Posterior vena cava (tissue), 2 donors: ENCODE results near the gene DEPDC5. TPM values are rescaled to one million over a fixed set of nuclear protein-coding genes. Genes with fewer than 3 reads are reported as not detected.
"Not testable (repeated sequence)": the region's sequence is repeated elsewhere in the genome, so short reads cannot be mapped to it uniquely, and the experiment has no call there.

Source experiments
- DNase-seq: peaks from one replicate; pipeline ENCODE4 v3.0.0-alpha.2; 2020; ENCODE audit warnings: low spot score
- intact Hi-C, 2 donors: fragments of 100-400 bp; cut with DNase I; formaldehyde crosslinking; loops; one replicate each; pipeline versions ENCODE4 v1.14.1 to v1.14.2; 2022 to 2023
- total RNA-seq, 2 donors: library from RNA; stranded (reverse); fragmentation: NEBNext Ultra II Directional; extraction: Animal tissue kit (Norgen Biotek cat#: 25700); gene quantifications; one replicate each; pipeline ENCODE4 v1.2.1, GENCODE V29; 2021
- donor health status: DM: yes; HTN: yes; CAD: no.
- donor health status: DM: yes; HTN: yes; CAD: no.

Gene DEPDC5
- total RNA-seq, 2 donors from 2014 or later, result 20.2 to 25.4 TPM

DNA sequence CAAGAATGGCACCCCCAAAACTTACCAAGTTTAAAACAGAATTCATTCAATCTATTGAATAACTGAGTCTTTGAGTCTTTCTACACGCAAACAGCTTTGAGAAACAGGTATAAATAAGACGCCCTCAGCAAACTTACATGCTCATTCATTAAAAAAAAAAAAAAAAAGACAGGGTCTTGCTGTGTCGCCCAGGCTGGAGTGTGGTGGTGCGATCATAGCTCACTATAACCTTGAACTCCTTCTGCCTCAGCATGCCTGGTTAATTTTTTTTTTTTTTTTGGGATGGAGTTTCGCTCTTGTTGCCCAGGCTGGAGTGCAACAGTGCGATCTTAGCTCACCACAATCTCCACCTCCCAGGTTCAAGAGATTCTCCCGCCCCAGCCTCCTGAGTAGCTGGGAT lies 9.9 kb upstream of the DEPDC5 start:
- no peak for DNase-seq
- intact Hi-C loops, result no loop called here

DNA sequence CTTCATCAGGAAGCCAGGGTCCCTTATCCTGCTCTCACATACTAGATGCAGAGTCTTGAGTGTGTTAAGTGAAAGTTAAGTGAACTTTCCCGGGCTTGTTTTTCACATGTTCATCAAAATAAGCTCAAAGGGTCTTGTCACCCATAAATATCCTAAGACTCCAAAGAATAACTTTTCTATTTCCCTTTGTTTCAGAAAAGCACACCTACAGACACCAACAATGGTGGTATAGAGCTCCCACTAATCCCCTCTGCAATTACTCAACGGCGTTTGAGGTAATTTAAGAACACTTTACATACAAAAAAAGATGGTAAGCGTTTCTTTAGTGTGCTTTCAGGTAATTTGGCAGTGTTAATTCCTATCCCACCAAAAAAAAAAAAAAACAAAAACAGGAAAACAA lies 6.4 kb upstream of the DEPDC5 start:
- intact Hi-C loops, result no loop called here
- no peak for DNase-seq

DNA sequence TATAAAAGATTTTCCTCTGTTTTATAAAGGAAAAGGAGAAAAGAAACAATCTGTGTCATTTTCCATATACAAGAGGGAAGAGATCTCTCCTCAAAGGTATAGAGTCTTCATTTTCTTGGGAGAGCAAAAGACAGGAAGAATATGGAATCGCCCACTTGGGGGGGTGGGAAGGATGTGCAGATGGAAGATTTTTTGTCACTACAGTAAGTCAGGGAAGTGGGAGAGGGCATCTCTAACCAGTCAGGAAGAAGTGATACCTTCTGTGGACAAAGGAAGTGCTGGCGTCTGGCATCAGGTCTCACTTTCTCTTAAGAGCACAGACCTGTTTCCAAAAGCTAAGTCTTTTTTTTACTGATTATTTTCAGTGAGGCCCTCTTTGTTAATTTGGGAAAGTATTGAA lies 5.3 kb upstream of the DEPDC5 start:
- DNase-seq, result no peak
- intact Hi-C loops, result no loop called here

DNA sequence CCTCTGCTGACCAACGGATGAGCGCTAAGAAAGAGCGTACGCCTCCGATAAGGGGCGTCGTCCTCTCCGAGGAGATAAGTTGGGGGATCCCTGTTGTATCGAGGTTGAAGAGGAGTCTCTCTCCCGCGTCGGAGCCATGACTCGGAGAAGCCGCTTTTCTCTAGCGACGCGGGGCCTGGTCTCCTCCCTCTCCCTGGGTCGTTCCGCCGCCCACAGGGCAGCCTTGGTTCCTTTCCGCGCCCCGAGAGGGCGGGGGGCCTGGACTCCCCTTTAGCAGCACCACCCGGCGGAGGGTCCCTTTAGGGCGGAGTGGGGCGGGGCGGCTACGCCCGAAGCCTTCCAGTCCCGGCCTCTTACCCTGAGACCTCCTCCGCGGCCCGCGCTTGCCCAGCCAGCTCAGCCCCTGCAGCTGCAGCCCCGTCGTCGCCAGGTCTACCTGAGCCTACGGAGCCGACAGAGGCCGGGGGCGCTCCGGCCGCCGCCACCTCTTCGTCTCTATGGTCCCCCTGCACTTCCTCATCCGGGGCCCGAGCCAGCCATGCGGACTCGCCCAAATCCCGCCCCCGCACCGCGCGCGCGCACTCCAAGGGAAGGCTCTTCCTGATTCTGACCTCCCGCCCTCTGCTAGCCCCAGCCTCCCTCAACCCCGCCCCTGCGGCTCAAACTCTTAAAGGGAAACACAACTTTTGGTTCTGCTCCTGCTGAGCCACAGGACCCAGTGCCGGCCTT lies 4.0 kb upstream of the DEPDC5 start, which contains the start of gene PRR14L:
PRR14L (minus strand) TSS at position 497 of the 729 bp plus-strand sequence. CDS start 11,272 bp downstream, outside the sequence.
- intact Hi-C loops, result no loop called here
- peak; percentile 99 for DNase-seq

DNA sequence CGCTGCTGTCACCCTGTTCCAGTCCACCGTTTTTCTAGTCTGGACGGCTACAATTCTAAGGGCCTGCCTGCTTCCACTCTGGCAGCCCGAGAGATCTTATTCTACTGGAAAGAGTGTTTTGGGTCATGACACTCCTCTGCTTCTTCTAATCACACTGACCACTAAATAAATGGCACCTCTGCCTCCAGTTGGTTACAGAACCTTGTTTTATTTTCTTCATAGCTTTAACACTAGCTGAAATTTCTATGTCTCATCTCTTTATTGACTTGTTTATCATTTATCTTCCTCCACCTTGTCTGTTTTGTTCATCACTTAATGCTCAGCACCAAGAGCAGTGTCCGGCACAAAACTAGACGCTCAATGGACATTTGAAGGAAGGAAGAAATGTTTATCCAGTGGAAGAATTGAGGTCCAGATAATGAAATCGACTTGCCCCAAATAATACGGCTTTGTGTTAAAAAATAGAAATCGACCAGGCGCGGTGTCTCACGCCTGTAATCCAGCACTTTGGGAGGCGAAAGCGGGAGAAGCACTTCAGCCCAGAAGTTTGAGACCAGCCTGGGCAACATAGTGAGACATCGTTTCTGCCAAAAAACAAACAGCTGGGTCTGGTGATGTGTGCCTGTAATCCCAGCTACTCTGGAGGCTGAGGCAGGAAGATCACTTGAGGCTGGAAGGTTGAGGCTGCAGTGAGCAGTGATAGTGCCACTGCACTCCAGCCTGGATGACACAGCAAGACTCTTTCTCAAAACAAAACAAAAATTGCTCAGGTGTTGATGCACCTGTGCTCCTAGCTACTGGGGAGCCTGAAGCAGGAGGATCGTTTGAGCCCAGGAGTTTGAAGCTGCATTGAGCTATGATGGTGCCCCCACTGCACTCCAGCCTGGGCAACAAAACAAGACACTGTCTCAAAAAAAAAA lies 3.2 kb upstream of the DEPDC5 start:
- DNase-seq, result no peak
- intact Hi-C loops, result no loop called here

DNA sequence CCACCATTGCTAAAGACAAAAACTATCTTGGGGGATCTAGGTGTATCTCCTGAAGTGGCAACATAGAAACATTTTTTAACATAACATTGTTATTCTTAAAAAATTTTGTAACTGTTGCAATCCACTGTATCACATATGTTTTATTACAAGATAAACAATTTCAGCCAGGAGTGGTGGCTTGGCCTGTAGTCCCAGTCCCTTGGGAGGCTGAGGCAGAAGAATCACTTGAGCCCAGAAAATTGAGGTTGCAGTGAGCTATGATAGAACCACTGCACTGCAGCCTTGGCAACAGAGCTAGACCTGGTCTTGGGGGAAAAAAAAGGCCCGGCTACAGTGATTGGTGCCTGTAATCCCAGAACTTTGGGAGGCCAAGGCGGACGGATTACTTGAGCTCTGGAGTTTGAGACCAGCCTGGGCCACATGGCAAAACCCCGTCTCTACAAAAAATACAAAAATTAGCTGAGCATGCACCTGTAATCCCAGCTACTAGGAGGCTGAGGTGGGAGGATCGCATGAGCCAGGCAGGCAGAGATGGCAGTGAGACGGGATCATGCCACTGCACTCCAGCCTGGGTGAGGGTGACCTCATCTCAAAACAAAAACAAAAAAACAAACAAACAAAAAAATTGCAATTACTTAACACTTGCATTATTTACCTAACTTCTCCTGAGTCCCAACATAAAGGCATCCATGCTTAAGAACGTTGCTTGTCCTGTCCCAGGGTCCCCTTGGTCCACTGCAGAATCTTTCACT lies 1.5 kb upstream of the DEPDC5 start:
- intact Hi-C loops, result no loop called here
- no peak for DNase-seq

DNA sequence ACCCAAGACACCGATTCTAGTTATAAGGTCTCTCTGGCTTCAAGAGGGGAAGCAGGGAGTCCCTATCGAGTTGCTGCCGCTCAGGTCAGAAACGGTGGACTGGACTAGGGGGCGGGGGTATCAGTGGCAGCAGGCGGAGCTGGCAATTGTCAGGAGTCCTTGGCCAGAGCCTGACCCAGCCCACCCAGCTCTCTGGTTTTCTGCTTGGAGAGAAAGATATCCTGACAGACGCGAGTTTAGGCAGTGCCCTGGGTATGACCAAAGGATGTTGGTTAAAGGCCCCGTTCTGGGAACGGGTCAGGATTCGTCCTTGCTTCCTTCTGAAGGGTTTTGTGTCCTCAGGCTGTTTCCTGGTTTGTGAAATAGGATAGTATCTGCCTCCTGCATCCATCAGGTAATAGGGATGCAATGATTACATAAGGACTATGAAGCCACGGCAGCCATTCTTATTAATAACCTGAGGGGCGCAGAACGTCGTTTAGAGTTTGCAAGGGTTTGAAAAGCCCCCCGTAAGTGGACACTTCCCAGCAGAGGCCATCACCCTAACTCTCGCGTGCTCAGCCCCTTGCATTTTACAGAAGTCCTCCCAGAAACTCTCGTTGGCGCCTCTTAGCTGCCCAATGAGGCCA lies 700 bp upstream of the DEPDC5 start:
- intact Hi-C loops, result no loop called here
- no peak for DNase-seq

DNA sequence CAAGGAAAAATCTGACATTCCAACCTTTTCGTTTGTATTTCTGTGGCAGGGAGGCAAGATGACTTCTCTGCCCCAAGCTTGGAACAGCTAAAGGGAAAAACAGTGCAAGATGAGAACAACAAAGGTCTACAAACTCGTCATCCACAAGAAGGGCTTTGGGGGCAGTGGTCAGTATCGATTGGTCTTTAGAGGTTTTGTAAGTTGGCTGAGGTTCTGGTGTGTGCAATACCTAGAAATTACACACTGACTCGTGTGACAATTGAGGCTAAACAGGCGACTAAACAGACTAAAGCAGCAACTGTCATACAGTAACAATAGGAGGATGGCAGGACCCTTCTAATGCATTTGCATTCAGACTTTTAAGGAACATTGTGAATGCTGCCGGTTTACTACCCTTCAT lies 994 bp downstream of the DEPDC5 start:
- intact Hi-C loops, result no loop called here

DNA sequence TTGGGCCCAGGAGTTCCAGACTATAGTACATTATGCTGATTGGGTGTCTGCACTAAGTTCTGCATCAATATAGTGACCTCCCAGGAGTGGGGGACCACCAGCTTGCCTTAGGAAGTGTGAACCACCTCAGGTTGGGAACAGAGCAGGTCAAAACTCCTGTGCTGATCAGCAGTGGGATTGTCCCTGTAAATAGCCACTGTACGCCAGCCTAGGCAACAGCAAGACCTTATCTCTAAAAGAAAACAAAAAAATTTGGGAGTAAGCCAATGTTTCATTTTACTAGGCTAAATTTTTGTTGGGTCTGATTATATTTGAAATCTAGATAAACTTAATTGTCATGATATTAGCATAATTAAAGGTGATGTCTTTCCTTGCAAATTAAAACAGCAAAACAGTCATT lies 3.4 kb downstream of the DEPDC5 start:
- intact Hi-C loops, result no loop called here
- no peak for DNase-seq

More for the DNA sequence above, 994 bp downstream of the DEPDC5 start:
- DNase-seq, result no peak

DNA sequence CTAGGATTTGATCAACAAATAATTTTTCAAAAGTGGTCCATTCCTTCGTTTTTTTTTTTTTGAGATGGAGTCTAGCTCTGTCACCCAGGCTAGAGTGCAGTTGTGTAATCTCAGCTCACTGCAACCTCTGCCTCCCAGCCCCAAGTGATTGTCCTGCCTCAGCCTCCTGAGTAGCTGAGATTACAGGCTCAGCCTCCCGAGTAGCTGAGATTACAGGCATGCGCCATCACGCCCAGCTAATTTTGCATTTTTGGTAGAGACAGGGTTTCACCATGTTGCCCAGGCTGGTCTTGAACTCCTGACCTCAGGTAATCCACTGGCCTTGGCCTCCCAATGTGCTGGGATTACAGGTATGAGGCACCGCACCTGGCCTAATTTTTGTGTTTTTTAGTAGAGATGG lies 5.0 kb downstream of the DEPDC5 start:
- intact Hi-C loops, DNase-seq: not testable (repeated sequence)

DNA sequence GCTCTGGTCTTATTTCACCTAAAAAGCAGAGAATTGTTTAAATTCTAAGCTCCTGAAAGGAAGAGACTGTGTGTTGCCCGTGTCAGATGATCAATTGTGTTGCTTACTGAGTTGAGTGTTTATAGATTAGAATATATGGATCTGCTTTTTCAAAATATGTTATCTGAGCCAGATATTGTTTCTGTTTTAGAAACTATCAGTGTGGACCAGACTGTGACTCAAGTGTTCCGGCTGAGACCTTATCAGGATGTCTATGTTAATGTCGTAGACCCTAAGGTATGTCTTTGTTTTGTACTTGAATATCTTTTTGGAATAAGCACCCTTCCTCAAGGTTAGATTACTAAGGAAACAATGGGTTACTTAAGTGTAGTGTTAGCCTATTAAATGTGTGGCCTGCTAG lies 11.0 kb downstream of the DEPDC5 start:
- no peak for DNase-seq
- intact Hi-C loops, result no loop called here

DNA sequence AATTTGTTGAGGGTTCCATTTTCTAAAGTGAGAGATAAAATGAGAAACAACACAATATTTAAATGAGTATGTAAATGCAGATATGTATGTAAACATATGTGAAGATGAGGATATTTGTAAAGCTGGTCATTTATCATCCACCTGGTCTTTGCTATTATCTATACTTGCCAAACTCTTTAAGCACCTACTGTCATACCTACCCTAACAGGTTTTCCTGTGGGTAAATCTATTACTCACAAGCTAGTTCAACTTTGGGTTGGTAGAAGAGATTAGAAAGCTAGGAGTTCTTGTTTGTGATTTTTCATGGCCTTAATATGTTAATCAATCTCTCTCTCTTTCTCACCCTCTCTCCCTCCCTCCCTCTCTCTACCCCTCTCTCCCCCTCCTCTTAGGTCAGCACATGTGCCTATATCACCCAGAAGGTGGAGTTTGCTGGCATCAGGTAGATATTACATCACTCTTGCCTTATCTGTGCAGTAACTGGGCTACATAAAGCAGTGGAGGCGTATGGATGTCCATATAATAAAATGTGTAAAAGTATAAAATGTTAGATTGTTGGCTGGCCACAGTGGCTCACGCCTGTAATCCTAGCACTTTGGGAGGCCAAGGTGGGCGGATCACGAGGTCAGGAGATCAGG lies 14.7 kb downstream of the DEPDC5 start:
- DNase-seq, result no peak
- intact Hi-C loops, result no loop called here

DNA sequence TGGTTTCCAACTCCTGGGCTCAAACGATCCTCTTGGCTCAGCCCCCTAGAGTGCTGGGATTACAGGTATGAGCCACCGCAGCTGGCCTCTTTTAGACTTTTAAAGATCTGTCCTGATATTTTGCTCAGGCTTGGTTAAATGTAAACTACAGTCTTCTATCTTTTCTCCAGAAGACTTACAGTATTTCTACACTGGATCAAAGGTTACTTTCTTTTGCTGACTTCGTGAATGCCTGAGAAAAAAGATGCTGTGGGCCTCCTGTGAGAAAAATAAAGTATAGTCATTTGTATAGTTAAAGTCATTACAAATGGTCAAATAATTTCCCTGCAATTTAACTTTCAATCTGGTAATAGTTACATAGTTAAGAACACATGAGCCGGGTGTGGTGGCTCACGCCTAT lies 19.6 kb downstream of the DEPDC5 start:
- no peak for DNase-seq
- intact Hi-C loops, result no loop called here

DNA sequence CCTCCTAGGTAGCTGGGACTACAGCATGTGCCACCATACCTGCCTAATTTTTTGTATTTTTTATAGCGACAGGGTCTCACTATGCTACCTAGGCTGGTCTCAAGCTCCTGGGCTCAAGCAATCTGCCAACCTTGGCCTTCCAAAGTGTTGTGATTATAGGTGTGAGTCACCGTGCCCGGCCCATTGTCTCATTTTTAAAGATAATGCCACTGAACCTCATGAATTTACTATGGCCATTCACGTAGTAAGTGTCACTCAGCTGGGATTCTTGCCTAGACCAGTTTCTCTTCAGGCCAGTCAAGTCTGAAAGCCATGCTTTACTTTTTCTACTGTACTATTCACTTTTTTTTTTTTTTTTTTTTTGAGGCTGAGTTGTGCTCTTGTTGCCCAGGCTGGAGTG lies 22.4 kb downstream of the DEPDC5 start:
- intact Hi-C loops, result no loop called here
- no peak for DNase-seq

DNA sequence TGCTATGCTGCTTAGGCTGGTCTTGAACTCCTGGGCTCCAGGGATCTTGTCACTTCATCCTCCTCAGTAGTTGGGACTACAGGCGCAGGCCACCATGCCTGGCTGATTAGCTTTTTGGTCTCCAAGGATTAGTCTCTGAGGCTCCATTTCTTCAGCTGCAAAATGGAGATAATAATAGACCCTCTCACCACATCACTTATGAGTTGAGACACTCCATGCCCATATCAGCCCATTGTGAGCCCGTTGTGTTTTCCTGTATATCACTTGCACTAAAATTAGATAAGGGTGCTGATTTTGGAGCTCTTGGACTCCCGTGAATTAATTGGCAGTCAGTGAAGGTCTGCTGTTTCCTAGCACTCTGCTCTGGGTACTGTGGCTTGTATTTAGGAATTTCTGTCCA lies 36.0 kb downstream of the DEPDC5 start:
- no peak for DNase-seq
- intact Hi-C loops, result no loop called here

DNA sequence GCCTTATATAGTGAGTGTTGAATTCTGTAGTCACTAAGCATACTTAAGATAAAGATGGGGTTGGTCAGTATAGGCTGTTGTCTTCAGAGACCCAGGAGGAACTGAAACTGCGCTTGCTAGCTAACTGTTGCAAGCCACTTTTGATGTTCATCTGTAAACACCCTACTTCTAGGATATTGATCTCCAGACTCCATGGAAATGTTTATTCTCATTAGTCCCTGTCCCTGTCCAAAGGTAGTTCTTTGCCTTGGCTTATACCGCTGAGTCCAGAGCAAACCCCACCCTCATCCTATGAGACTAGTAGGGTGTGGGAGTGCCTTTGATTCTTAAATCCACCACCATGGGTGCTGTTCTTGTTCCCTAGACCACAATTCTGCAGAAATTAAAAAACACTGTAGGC lies 36.4 kb downstream of the DEPDC5 start:
- intact Hi-C loops, result no loop called here
- no peak for DNase-seq

DNA sequence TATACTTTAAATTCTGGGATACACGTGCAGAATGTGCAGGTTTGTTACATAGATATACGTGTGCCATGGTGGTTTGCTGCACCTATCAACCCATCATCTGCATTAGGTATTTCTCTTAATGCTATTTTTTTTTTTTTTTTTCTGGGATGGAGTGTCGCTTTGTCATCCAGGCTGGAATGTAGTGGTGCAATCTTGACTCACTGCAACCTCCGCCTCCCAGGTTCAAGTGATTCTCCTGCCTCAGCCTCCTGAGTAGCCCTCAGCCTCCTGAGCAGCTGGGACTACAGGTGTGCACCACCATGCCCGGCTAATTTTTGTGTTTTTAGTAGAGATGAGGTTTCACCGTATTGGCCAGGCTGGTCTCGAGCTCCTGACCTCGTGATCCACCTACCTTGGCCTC lies 45.5 kb downstream of the DEPDC5 start:
- DNase-seq, intact Hi-C loops: not testable (repeated sequence)

DNA sequence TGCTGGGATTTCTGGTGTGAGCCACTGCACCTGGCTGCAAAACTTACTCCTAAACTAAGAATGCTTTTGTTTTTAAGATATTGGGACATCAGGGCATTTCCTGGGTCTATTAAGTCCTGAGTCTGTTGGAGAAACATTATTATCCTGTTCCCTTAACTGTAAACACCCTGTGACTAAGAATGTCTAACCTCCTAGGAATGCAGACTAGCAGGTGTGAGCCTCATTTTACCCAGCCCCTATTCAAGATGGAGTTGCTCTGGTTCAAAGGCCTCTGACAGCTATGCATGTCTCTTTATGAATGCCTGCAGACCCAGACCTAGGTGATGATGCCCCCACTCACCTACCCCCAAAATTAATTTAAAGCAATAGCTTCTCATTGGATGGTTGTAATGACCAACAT lies 46.2 kb downstream of the DEPDC5 start:
- intact Hi-C loops, result no loop called here

DNA sequence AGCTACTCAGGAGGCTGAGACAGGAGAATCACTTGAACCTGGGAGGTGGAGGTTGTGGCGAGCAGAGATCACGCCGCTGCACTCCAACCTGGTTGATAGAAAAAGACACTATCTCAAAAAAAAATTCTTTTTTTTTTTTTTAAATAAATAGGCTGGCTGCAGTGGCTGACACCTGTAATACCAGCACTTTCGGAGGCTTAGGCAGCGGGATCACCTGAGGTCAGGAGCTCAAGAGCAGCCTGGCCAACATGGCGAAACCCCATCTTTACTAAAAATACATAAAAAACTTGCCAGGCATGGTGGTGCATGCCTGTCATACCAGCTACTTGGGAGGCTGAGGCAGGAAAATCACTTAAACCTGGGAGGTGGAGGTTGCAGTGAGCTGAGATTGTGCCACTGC lies 47.0 kb downstream of the DEPDC5 start:
- DNase-seq, intact Hi-C loops: not testable (repeated sequence)

More for the DNA sequence above, 46.2 kb downstream of the DEPDC5 start:
- DNase-seq, result no peak
